ENCODE data around the gene CPNE1.

GRCh38 chr20:35652641-35653429, 11.9 kb downstream of the CPNE1 start:
- no peak for TF ChIP-seq CTCF (IDR thresholded peaks at IDR 0.05 in 4 of 5, conservative IDR thresholded peaks at IDR 0.05 in 1 of 5)
- no peak for TF ChIP-seq POLR2A (IDR thresholded peaks at IDR 0.05)
